Measurements from ENCODE around the gene TANK. TPM values are rescaled to one million over a fixed set of nuclear protein-coding genes. Genes with fewer than 3 reads are reported as not detected.

Gene TANK
- total and polyA plus RNA-seq, 4 donors, result 17.2 to 62.1 (median 42.3) TPM

DNA sequence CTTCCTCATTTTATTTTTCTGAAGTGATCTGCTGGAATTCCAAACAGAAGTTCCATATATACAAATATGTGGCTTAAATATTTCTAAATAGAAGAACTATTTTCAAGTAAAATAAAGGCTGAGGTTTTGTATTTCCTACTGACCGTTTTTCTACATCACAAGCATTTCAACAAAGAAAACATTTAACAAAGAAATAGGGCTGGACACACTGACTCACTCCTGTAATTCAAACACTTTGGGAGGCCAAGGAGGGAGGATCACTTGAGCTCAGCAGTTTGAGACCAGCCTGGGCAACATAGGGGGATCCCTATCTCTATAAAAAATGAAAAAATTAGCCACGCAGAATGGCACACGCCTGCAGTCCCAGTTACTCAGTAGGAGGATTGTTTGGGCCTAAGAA is 44.6 kb downstream of the TANK start:
- H3K27ac ChIP-seq (ENCODE audit: low read depth in 1 of 2, low read length in 2 of 2), result no peak overlapping the region
- TF ChIP-seq, protein P1, sequence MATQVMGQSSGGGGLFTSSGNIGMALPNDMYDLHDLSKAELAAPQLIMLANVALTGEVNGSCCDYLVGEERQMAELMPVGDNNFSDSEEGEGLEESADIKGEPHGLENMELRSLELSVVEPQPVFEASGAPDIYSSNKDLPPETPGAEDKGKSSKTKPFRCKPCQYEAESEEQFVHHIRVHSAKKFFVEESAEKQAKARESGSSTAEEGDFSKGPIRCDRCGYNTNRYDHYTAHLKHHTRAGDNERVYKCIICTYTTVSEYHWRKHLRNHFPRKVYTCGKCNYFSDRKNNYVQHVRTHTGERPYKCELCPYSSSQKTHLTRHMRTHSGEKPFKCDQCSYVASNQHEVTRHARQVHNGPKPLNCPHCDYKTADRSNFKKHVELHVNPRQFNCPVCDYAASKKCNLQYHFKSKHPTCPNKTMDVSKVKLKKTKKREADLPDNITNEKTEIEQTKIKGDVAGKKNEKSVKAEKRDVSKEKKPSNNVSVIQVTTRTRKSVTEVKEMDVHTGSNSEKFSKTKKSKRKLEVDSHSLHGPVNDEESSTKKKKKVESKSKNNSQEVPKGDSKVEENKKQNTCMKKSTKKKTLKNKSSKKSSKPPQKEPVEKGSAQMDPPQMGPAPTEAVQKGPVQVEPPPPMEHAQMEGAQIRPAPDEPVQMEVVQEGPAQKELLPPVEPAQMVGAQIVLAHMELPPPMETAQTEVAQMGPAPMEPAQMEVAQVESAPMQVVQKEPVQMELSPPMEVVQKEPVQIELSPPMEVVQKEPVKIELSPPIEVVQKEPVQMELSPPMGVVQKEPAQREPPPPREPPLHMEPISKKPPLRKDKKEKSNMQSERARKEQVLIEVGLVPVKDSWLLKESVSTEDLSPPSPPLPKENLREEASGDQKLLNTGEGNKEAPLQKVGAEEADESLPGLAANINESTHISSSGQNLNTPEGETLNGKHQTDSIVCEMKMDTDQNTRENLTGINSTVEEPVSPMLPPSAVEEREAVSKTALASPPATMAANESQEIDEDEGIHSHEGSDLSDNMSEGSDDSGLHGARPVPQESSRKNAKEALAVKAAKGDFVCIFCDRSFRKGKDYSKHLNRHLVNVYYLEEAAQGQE (IDR thresholded peaks at IDR 0.05), result no peak
- TF ChIP-seq HNF4G (IDR thresholded peaks at IDR 0.05) (no peak), RAD21 (IDR thresholded peaks at IDR 0.05) (no peak), JUND (IDR thresholded peaks at IDR 0.05) (no peak)
- WGBS, result 93% methylated on average over 3 of the region's 3 CpGs
- H3K4me3 ChIP-seq (ENCODE audit: low read depth in 1 of 3, low read length in 3 of 3), result no peak overlapping the region
- peaks cover 0 to 23% (median 12%) of the 10 kb centered on the region in 4 donors for H3K36me3 ChIP-seq (ENCODE audit: control insufficient read depth in 4 of 4, insufficient read depth in 3 of 4, low read depth in 1 of 4, low read length in 3 of 4)
- no peaks in the 10 kb centered on the region for H3K9me3 ChIP-seq (ENCODE audit: control insufficient read depth in 4 of 4, low read length in 3 of 4)
- no peak overlapping the region for H3K9ac ChIP-seq (ENCODE audit: low read depth in 1 of 2, low read length in 2 of 2)
- no peak for DNase-seq (ENCODE audit: low spot score)
- peaks cover 0 to 8% (median 1%) of the 10 kb centered on the region in 4 donors for H3K4me1 ChIP-seq (ENCODE audit: control insufficient read depth in 4 of 4, insufficient read depth in 4 of 4, low read length in 3 of 4)
- H3K27me3 ChIP-seq (ENCODE audit: control insufficient read depth in 4 of 4, insufficient read depth in 4 of 4, low read length in 3 of 4), result no peaks in the 10 kb centered on the region

DNA sequence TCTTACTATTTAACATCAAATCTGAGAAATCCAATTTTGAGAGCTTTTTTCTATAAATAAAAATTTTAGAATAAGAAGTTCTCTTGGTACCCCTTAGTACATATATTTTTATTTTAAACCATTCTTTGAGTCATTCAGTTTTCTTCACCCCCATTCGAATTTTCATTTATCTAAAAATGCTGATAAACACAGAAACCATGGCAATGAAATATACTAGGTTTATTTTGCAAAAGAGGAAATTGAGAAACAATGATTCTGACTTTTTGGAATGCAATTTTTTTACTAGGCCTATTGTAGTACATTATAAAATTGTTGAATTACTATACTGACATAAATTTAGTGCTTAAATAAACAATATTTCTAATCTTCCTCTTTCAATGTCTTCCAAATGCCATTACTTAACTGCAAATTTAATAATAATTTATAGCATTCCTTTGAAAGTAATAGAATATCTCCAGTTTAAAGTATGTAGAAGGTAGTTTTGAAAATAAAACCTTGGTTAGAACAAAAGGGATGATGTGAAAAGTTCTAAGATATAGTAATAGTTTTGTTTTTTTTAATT is 46.3 kb downstream of the TANK start:
- WGBS, result 72% methylated on average over 1 of the region's 1 CpG
- peaks cover 0 to 5% (median 1%) of the 10 kb centered on the region in 4 donors for H3K4me1 ChIP-seq (ENCODE audit: control insufficient read depth in 4 of 4, insufficient read depth in 4 of 4, low read length in 3 of 4)
- no peak overlapping the region for H3K27ac ChIP-seq (ENCODE audit: low read depth in 1 of 2, low read length in 2 of 2)
- peaks cover 0 to 28% (median 14%) of the 10 kb centered on the region in 4 donors for H3K36me3 ChIP-seq (ENCODE audit: control insufficient read depth in 4 of 4, insufficient read depth in 3 of 4, low read depth in 1 of 4, low read length in 3 of 4)
- H3K9me3 ChIP-seq (ENCODE audit: control insufficient read depth in 4 of 4, low read length in 3 of 4), result no peaks in the 10 kb centered on the region
- no peaks in the 10 kb centered on the region for H3K27me3 ChIP-seq (ENCODE audit: control insufficient read depth in 4 of 4, insufficient read depth in 4 of 4, low read length in 3 of 4)
- no peak overlapping the region for H3K4me3 ChIP-seq (ENCODE audit: low read depth in 1 of 3, low read length in 3 of 3)
- H3K9ac ChIP-seq (ENCODE audit: low read depth in 1 of 2, low read length in 2 of 2), result no peak overlapping the region
- DNase-seq (ENCODE audit: low spot score), result no peak
- TF ChIP-seq HNF4A (conservative IDR thresholded peaks at IDR 0.05) (no peak), EGR1 (IDR thresholded peaks at IDR 0.05; ENCODE audit: low read depth in 2 of 2) (no peak), SP1 (IDR thresholded peaks at IDR 0.05) (no peak), RXRA (IDR thresholded peaks at IDR 0.05) (no peak), NR2F2 (IDR thresholded peaks at IDR 0.05) (no peak), FOXA1 (IDR thresholded peaks at IDR 0.05) (no peak), RAD21 (IDR thresholded peaks at IDR 0.05) (no peak), HNF4G (IDR thresholded peaks at IDR 0.05) (no peak), TAF1 (conservative IDR thresholded peaks at IDR 0.05) (no peak), GABPA (IDR thresholded peaks at IDR 0.05 in 1 of 2, conservative IDR thresholded peaks at IDR 0.05 in 1 of 2) (no peak), YY1 (IDR thresholded peaks at IDR 0.05) (no peak), FOXA2 (IDR thresholded peaks at IDR 0.05) (no peak), JUND (IDR thresholded peaks at IDR 0.05) (no peak)
- TF ChIP-seq, protein P2, sequence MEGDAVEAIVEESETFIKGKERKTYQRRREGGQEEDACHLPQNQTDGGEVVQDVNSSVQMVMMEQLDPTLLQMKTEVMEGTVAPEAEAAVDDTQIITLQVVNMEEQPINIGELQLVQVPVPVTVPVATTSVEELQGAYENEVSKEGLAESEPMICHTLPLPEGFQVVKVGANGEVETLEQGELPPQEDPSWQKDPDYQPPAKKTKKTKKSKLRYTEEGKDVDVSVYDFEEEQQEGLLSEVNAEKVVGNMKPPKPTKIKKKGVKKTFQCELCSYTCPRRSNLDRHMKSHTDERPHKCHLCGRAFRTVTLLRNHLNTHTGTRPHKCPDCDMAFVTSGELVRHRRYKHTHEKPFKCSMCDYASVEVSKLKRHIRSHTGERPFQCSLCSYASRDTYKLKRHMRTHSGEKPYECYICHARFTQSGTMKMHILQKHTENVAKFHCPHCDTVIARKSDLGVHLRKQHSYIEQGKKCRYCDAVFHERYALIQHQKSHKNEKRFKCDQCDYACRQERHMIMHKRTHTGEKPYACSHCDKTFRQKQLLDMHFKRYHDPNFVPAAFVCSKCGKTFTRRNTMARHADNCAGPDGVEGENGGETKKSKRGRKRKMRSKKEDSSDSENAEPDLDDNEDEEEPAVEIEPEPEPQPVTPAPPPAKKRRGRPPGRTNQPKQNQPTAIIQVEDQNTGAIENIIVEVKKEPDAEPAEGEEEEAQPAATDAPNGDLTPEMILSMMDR (IDR thresholded peaks at IDR 0.05; ENCODE audit: low read depth, low read length, missing input control), result no peak
- TF ChIP-seq, protein P3, sequence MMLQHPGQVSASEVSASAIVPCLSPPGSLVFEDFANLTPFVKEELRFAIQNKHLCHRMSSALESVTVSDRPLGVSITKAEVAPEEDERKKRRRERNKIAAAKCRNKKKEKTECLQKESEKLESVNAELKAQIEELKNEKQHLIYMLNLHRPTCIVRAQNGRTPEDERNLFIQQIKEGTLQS (IDR thresholded peaks at IDR 0.05), result no peak
- TF ChIP-seq, protein P1 (IDR thresholded peaks at IDR 0.05), result no peak
- TF ChIP-seq, protein P4, sequence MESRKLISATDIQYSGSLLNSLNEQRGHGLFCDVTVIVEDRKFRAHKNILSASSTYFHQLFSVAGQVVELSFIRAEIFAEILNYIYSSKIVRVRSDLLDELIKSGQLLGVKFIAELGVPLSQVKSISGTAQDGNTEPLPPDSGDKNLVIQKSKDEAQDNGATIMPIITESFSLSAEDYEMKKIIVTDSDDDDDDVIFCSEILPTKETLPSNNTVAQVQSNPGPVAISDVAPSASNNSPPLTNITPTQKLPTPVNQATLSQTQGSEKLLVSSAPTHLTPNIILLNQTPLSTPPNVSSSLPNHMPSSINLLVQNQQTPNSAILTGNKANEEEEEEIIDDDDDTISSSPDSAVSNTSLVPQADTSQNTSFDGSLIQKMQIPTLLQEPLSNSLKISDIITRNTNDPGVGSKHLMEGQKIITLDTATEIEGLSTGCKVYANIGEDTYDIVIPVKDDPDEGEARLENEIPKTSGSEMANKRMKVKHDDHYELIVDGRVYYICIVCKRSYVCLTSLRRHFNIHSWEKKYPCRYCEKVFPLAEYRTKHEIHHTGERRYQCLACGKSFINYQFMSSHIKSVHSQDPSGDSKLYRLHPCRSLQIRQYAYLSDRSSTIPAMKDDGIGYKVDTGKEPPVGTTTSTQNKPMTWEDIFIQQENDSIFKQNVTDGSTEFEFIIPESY (IDR thresholded peaks at IDR 0.05), result no peak
- TF ChIP-seq, protein P5, sequence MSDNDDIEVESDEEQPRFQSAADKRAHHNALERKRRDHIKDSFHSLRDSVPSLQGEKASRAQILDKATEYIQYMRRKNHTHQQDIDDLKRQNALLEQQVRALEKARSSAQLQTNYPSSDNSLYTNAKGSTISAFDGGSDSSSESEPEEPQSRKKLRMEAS (IDR thresholded peaks at IDR 0.05), result no peak
